HepG2 (cell line): ENCODE results near the gene RAB22A. TPM values are rescaled to one million over a fixed set of nuclear protein-coding genes. Genes with fewer than 3 reads are reported as not detected.

Experiments used
- ATF3 ChIP-seq: sonication (generic); formaldehyde crosslinking; IDR thresholded peaks from 2 replicates; pipeline ENCODE4 v1.4.0; 2020; ENCODE audit warnings: missing genetic modification reagents
- BORCS8-MEF2B ChIP-seq: sonication (generic); formaldehyde crosslinking; IDR thresholded peaks from 2 replicates; pipeline ENCODE4 v1.8.0; 2022; ENCODE audit warnings: mild to moderate bottlenecking, missing genetic modification reagents
- DRAP1 ChIP-seq: IDR thresholded peaks from 2 replicates; pipeline ENCODE4 v1.6.1; 2016; ENCODE audit warnings: missing genetic modification reagents, missing compliant biosample characterization
- GTF2F1 ChIP-seq: fragments of 150-350 bp; IDR thresholded peaks from 2 replicates; pipeline ENCODE4 v1.6.1; 2014; ENCODE audit warnings: low read length
- KDM3A ChIP-seq: IDR thresholded peaks from 2 replicates; pipeline ENCODE4 v1.6.1; 2018; ENCODE audit warnings: low read depth, missing compliant biosample characterization
- MXD4 ChIP-seq: IDR thresholded peaks from 2 replicates; pipeline ENCODE4 v1.6.1; 2016; ENCODE audit warnings: mild to moderate bottlenecking, missing biosample characterization, missing genetic modification reagents
- PHF8 ChIP-seq: sonication (generic); formaldehyde crosslinking; IDR thresholded peaks from 2 replicates; pipeline ENCODE4 v1.5.0; 2020; ENCODE audit warnings: missing genetic modification reagents
- PRDM4 ChIP-seq: sonication (generic); formaldehyde crosslinking; IDR thresholded peaks from 2 replicates; pipeline ENCODE4 v1.9.0; 2021; ENCODE audit warnings: missing genetic modification reagents, borderline replicate concordance
- TFDP1 ChIP-seq: IDR thresholded peaks from 2 replicates; pipeline ENCODE4 v1.6.1; 2016; ENCODE audit warnings: missing compliant biosample characterization, missing genetic modification reagents, borderline replicate concordance
- ZBTB40 ChIP-seq, 2 experiments: fragments of 450-650 bp in 1 of 2; sonication (generic) in 1 of 2; formaldehyde crosslinking in 1 of 2; IDR thresholded peaks; 2 replicates each; pipeline versions ENCODE4 v1.6.1 to v1.8.0; 2016 to 2022; ENCODE audit warnings: antibody characterized with exemption in 1 of 2, mild to moderate bottlenecking in 1 of 2, missing genetic modification reagents in 1 of 2
- ZFYVE20 ChIP-seq: sonication (generic); formaldehyde crosslinking; IDR thresholded peaks from 2 replicates; pipeline ENCODE4 v1.8.0; 2023; ENCODE audit warnings: low read depth, mild to moderate bottlenecking, moderate library complexity, missing genetic modification reagents, borderline replicate concordance
- ZNF781 ChIP-seq: sonication (generic); formaldehyde crosslinking; IDR thresholded peaks from 2 replicates; pipeline ENCODE4 v1.5.1; 2020; ENCODE audit warnings: borderline replicate concordance, mild to moderate bottlenecking, missing genetic modification reagents; ENCODE audit errors: not compliant biosample characterization
- polyA plus RNA-seq, 8 experiments: library from polyadenylated mRNA; depleted of rRNA in 3 of 8; stranded (reverse) in 7 of 8; unstranded in 1 of 8; fragments of >200 nt; fragmentation: Illumina TruSeq in 4 of 8; extraction: Trizol in 4 of 8; gene quantifications; 2 replicates each; pipeline versions ENCODE4 v1.2.1 to v1.2.3, GENCODE V29; 2011 to 2016; ENCODE audit warnings: low read depth in 4 of 8, missing spikeins in 1 of 8, mixed read lengths in 1 of 8; ENCODE audit not compliant: insufficient read depth in 1 of 8
- total RNA-seq, 5 experiments: library from RNA; depleted of rRNA; stranded (reverse); fragments of >200 nt; fragmentation: Illumina TruSeq; extraction: Trizol; gene quantifications; 2 replicates each; pipeline ENCODE4 v1.2.3, GENCODE V29; 2016; ENCODE audit warnings: low read depth in 1 of 5

Gene RAB22A
- total and polyA plus RNA-seq, 2 of the 13 experiments (the other 11 are each of a cell fraction or from before 2014, with no cell fraction given): 10.7 to 11.2 TPM

GRCh38 chr20:58389324-58389967 lies 79.9 kb downstream of the RAB22A start (continued):
- TF ChIP-seq ZBTB40 (IDR thresholded peaks at IDR 0.05): no peak
- 0 out of 2 replicates have a peak, but pooled peaks have one; percentile 54 for TF ChIP-seq ZBTB40 (CRISPR knock-in tag; IDR thresholded peaks at IDR 0.05)
- peak; percentile 28; the same call in 1 of the 2 replicates for TF ChIP-seq TFDP1 (CRISPR knock-in tag)
- no peak for TF ChIP-seq GTF2F1
- no peak for TF ChIP-seq ATF3 (CRISPR knock-in tag)
- peak; percentile 83 for TF ChIP-seq MXD4
- TF ChIP-seq PRDM4 (CRISPR knock-in tag): 0 out of 2 replicates have a peak, but pooled peaks have one; percentile 72
- peak; percentile 44 for TF ChIP-seq ZNF781
- TF ChIP-seq ZFYVE20 (CRISPR knock-in tag): peak; percentile 73; the same call in 1 of the 2 replicates
- peak; percentile 86 for TF ChIP-seq PHF8 (CRISPR knock-in tag)
- 0 out of 2 replicates have a peak, but pooled peaks have one; percentile 11 for TF ChIP-seq KDM3A (CRISPR knock-in tag)
- no peak for TF ChIP-seq DRAP1 (CRISPR knock-in tag)
- 0 out of 2 replicates have a peak, but pooled peaks have one; percentile 56 for TF ChIP-seq BORCS8-MEF2B
